ENCODE data around the gene RHBDL3.
"Not testable (repeated sequence)": the region's sequence is repeated elsewhere in the genome, so short reads cannot be mapped to it uniquely, and the experiment has no call there.

The RHBDL3 gene, protein sequence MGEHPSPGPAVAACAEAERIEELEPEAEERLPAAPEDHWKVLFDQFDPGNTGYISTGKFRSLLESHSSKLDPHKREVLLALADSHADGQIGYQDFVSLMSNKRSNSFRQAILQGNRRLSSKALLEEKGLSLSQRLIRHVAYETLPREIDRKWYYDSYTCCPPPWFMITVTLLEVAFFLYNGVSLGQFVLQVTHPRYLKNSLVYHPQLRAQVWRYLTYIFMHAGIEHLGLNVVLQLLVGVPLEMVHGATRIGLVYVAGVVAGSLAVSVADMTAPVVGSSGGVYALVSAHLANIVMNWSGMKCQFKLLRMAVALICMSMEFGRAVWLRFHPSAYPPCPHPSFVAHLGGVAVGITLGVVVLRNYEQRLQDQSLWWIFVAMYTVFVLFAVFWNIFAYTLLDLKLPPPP

DNA sequence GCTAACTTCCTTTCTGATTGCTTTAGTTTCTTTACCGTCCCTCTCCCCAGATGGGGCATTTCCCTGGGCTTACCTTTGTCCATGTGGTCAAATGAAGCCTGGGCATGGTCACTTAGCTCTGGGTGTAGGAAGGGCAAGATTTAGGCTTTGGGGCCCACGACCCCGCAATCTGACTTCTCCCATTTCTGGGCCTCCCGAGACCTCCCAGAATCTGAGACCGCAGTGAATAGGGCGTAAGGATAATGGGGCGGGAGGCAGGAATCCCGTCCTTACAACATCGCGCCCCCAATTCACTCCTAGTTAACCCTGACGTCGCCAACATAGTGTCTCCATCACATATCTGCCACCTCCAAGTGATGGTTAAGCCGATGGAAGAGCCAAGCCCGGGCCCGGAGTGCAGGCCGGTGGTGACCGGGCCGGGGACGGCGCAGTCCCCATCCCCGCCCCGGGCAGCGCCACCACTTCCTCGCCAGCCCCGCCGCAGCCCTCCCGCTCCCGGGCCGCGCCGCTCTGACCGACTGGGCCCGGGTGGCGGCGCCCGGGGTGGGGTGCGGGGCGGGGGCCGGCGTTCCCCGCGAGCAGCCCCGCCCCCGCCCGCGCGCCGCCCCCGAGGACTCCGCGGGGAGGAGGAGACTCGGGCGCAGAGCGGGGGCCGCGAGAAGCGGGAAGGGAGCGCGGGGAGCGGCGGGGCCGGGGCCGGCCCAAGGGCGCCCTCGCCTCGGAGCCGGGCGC is at the start of gene RHBDL3:
TSS of gene RHBDL3 (plus strand) at position 641 of the 732 bp plus-strand sequence. CDS start 358 bp downstream, outside the sequence.
- no peak for DNase-seq (ENCODE audit: low read depth in 3 of 3)

GRCh38 chr17:32222621-32223020 is 43.0 kb upstream of the RHBDL3 start:
- DNase-seq (ENCODE audit: low read depth in 3 of 3) = no peak

DNA sequence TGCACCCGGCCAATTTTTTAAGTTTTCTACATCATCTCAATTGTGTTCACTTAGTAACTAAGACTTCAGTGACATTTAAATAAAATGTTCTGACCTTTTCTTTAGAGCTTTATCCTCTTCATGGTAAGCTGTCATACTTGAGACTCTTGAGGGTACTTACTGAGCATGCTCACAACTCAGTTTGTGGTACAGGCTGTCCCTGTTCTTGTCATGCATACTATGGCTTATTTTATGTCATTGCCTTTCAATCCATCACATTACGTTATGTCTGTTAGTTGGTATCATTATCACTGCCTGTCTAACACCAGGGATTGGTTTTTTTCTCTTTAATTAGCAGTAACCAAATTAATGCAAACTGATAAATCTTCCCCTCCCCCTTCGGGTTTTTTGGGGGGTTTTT is 41.9 kb upstream of the RHBDL3 start:
- DNase-seq (ENCODE audit: low read depth in 3 of 3) = no peak

DNA sequence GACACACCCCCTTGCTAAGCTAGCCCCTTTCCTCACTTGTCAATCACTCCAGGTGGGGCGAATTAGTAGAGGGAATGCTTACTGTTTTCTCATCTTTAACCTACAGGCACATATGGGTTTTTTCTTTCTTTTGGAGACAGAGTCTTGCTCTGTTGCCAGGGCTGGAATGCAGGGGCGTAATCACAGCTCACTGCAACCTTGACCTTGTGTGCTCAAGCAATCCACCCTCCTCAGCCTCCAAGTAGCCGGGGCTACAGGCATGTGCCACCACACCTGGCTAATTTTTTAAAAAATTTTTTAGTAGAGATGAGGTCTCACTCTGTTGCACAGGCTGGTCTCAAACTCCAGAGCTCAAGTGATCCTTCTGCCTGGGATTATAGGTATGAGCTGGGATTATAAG is 38.7 kb upstream of the RHBDL3 start:
- no peak for DNase-seq (ENCODE audit: low read depth in 3 of 3)

DNA sequence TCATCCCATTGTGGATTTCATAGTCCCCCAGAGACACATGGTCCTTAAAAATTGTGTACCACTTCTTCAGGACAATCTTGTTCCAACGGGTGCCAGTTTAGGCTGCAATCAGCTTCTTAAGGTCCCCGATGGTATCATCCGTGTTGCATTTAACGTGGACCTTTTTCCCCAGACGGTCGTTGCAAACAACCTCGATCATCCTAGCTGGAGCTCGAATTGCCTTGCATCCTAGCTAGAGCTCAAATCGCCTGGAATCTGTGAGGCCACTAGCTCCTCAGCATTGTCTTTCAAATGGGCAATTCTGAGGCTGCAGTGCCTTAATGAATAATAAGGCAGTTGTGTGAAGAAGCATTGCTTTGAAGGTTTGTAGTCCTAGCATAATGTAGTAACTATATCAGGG is 37.7 kb upstream of the RHBDL3 start:
- no peak for DNase-seq (ENCODE audit: low read depth in 3 of 3)

DNA sequence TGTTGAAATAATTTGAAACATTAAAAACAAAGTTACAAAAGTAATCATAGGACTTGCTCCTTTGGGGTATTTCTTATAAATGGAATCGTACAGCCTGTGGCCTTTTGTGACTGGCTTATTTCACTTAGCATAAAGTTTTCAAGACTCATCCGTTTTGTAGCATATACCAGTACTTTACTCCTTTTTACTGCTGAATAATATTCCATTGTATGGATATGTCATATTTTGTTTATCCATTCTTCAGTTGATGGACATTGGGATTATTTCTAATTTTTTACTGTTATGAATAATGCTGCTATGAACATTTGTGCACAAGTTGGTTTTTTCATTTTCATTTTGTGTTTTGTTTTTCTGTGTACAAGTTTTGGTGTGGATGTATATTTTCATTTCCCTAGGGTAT is 30.0 kb upstream of the RHBDL3 start:
- no peak for DNase-seq (ENCODE audit: low read depth in 3 of 3)

GRCh38 chr17:32239456-32239855 is 26.2 kb upstream of the RHBDL3 start:
- DNase-seq (ENCODE audit: low read depth in 3 of 3) = no peak

DNA sequence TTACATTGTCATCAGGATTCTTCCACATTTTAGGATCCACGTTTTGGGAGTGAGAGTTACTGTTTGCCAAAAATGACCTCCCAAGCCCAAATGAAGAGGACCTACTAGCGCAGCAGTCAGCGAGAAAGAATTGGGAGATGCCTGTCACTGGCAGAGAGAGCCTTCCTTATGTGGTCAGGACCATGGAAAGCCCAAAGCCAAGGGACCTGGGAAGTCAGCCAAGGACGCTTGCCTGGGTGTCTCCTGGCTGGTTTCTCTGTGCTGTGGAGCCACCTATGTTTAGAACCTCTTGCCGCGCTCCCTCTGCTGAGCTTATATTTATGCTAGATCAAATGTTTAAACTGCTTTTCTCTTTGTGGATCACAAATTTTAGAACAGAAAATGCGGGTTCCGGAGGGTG is 24.9 kb upstream of the RHBDL3 start:
- no peak for DNase-seq (ENCODE audit: low read depth in 3 of 3)

DNA sequence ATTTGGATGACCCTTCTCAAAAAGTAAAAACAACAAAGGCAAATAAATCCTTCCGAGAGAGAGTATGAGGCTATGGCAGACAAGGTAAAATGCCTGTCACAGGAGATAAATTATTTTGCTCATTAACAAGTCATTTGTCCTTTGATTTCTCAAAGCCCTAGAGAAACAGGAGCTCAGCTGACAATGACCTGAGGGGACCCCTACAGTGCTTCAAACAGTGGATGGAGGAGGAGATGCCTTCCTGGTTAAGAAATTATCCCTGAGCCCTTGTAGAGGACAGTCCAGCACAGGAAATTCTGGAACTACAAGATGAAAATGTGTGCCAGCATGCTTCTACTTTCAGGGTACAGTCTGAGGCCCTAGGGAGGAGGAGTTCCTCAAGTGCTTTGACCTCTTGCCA is 24.0 kb upstream of the RHBDL3 start:
- no peak for DNase-seq (ENCODE audit: low read depth in 3 of 3)

DNA sequence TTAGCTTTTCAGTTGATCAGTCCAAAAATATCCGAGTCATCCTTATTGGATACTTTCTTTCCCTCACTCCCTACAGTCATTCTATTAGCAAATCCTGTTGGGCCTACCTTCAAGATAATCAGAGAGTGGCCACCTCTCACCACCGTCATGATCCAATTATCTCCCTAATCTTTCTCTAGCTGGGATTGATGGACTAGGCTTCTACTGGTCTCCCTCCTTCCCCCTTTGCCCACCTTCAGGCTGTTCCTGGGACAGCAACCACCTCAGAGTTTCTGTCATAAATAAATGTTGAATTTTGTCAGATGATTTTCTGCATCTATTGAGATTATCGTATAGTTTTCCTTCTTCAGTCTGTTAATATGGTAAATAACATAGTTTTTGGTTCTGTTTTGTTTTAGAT is 16.2 kb upstream of the RHBDL3 start:
- no peak for DNase-seq (ENCODE audit: low read depth in 3 of 3)

GRCh38 chr17:32253117-32253611 is 12.5 kb upstream of the RHBDL3 start:
- DNase-seq (ENCODE audit: low read depth in 3 of 3) = peak; percentile 48 to 59 (median 52)

DNA sequence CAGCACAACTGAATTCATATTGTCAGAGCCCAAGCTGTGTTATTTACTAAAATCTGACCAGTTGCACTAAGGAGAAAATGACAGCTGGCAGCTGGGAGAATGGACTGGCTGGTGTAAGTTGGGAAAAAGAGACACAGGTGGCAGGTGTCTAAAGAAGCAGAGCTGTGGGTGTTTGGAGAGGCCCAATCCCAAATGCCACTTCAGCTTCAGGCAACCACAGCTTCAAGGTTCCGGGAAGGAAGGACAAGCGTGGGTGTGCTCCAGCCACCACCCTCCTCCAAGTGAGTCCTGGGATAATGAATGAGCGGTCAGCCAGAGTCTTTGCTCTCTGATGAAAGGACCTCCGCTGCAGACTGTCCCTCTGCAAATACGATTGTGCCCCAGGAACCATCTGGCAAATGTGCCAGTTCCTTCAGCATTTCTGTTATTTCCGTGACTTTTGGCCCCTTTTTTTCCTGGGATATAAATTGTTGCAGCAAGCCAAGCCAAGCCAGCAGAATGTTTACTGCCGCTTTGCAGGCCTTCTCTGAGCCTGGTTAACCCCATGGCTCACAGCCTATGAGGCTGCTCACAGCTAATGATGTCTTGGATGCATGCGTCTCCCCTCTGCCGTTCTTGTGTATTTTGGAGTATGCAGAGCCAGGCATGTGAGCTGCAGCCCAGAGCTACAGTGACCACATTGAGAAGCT is 9.5 kb upstream of the RHBDL3 start:
- no peak for DNase-seq (ENCODE audit: low read depth in 3 of 3)

GRCh38 chr17:32256701-32257019 is 9.0 kb upstream of the RHBDL3 start:
- no peak for DNase-seq (ENCODE audit: low read depth in 3 of 3)

DNA sequence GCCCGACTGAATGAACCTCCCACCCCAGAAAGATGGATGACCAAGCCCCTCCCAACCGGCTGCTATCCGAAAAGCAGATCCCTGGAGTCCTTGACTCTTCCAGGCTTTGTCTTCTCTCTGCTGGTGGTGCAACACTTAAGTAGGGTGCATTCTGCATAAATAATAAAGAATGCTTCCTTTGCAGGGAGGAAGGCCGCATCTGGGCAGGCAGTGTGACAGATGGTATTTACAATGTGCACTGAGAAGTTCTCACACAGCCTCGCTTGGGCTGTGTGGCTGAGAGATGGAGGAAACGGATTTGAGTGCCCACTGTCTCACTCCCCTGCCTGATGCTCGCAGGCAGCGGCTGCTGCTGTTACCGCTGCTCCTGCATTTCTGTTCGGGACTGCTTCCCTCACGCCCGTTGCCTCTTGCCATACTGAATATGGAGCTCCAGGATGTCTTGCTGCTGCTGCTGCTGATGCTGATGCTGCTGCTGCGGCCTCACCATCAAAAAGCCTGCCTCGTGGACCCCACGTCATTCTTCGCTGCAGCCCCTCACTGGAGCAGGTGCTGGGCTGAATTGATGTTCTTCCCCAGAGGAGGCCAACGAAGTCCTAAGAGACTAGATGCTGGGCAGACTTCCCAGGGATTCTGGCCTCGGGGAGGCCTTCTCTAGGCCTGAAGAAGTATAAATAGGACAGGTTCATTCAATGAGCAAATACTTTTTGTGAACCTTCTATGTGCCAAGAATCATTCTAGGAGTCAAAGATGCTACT is 7.1 kb upstream of the RHBDL3 start:
- no peak for DNase-seq (ENCODE audit: low read depth in 3 of 3)

DNA sequence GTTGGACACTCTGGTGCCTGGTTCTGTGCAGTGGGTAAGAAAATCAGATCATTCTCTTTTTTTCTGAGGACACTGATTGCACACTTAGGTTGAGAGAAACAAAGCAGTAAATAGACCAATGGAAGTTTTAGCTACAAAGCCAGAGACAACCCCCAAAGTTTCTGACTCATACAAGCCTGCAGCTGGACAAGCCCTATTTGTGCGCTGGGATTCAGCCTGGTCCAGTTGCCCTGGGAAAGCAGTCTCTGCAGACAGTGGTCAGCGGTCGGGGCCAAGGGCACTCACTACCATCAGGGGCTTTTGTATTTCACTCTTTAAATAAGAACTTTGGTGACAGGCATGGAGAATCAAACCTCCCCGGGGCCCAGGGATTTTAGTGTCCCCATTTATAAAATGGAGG is 6.0 kb upstream of the RHBDL3 start:
- no peak for DNase-seq (ENCODE audit: low read depth in 3 of 3)

- DNase-seq (ENCODE audit: low read depth in 3 of 3) = no peak
These were observed 4.3 kb upstream of the RHBDL3 start for GRCh38 chr17:32261417-32261736.

DNA sequence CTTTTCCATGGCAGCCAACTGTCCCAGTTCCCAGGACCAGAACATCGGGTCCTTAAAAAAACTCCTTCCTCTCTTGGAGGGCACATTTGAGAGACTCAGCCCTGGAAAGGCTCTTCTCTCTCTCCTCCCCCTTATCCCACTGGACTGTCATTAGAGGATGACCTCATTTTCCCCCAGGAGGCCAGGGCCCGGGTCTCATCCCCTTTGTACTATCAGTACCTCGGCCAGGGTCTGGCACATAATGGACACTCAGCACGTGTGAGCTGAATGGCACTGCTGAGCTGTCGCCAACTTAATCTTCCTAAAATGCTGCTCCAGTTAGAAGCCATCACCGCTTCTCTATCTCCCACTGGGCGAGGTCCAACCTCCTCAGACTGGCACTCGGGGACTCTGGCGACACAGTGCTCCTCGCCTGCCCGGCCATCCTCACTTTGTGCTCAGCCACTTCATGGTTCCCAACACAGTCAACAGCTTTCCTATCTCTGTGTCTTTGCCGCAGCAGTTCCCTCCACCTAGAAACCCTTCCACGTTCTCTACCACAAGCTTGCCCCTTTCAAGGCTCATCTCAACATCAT is 3.6 kb upstream of the RHBDL3 start:
- DNase-seq (ENCODE audit: low read depth in 3 of 3) = no peak

- not testable (repeated sequence) for DNase-seq (ENCODE audit: low read depth in 3 of 3)
These were observed 2.1 kb upstream of the RHBDL3 start for GRCh38 chr17:32263515-32263914.

GRCh38 chr17:32264140-32264799 is 1.4 kb upstream of the RHBDL3 start:
- no peak for DNase-seq (ENCODE audit: low read depth in 3 of 3)

DNA sequence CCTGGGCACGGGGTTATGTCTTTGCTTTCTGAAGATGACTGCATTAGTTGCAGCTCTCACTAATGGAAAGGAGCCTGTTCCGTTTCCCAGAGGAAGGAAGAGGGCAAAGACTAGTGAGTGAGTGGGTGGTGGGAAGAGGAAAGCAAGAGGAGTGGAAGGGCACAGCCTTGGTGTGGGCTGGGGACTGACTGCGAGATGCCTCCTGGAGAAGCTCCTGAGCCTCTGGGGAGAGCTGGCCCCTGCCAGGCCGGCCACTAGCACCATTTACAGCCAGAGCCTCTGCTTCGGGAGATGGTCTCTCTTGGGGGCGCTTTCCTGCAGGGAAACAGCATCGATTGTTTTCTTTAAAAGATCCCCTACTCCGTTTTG is 825 bp upstream of the RHBDL3 start:
- no peak for DNase-seq (ENCODE audit: low read depth in 3 of 3)

DNA sequence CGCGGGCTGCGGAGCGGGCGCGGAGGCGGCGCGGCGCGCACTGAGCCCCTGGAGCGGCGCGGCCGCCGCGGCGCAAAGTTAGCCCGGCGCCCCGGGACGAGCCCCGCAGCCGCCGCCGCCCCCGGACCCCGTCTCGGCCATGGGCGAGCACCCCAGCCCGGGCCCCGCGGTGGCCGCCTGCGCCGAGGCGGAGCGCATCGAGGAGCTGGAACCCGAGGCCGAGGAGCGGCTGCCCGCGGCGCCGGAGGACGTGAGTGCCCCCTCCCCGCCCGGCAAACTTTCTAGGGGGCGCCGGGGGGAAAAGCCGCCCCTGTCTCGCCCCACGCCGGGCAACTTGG is 388 bp downstream of the RHBDL3 start:
- no peak for DNase-seq (ENCODE audit: low read depth in 3 of 3)

Measured in stimulated activated CD4-positive, alpha-beta T cell treated with anti-CD3 and anti-CD28 coated beads, TNF-alpha, amount 100 ng/mL, for 48 hours (primary cell).